Chondrocyte (in vitro differentiated cells): ENCODE data around the gene TMEM255B. TPM values are rescaled to one million over a fixed set of nuclear protein-coding genes. Genes with fewer than 3 reads are reported as not detected.

Experiments used
- DNase-seq: peaks from one replicate; pipeline ENCODE4 v3.0.0; 2021; ENCODE audit warnings: mixed read lengths, low spot score
- H3K27ac Mint-ChIP-seq: one replicate; pipeline ENCODE4 v1.8.0; 2021; ENCODE audit warnings: mild to moderate bottlenecking, moderate library complexity, mixed read lengths; ENCODE audit not compliant: unreplicated experiment
- H3K27me3 Mint-ChIP-seq: 2 replicates; pipeline ENCODE4 v1.8.0; 2021; ENCODE audit warnings: low read depth, mixed read lengths
- H3K36me3 Mint-ChIP-seq: 2 replicates; pipeline ENCODE4 v1.8.0; 2021; ENCODE audit warnings: low read depth, mixed read lengths
- H3K4me1 Mint-ChIP-seq: 2 replicates; pipeline ENCODE4 v1.8.0; 2021; ENCODE audit warnings: low read depth, mild to moderate bottlenecking, mixed read lengths
- H3K4me3 Mint-ChIP-seq: one replicate; pipeline ENCODE4 v1.8.0; 2021; ENCODE audit warnings: mild to moderate bottlenecking, moderate library complexity, mixed read lengths; ENCODE audit not compliant: unreplicated experiment
- H3K9me3 Mint-ChIP-seq: 2 replicates; pipeline ENCODE4 v1.8.0; 2021; ENCODE audit warnings: low read depth, mixed read lengths
- CTCF ChIP-seq: fragments of 200-600 bp; sonication (generic); IDR thresholded peaks from 2 replicates; pipeline ENCODE4 v1.5.0; 2021; ENCODE audit warnings: antibody characterized with exemption, mild to moderate bottlenecking, moderate library complexity
- total RNA-seq: library from RNA; stranded (reverse); gene quantifications from 3 replicates; pipeline ENCODE4 v1.2.1, GENCODE V29; 2021

Gene TMEM255B
- total RNA-seq, 1 donor from 2014 or later: 5.2 TPM

GRCh38 chr13:113849981-113850721 is 91.1 kb downstream of the TMEM255B start:
- no peak for DNase-seq
- TF ChIP-seq CTCF: no peak
- H3K27me3 Mint-ChIP-seq: no peaks in the 10 kb centered on the region
- no peaks in the 10 kb centered on the region for H3K9me3 Mint-ChIP-seq
- H3K36me3 Mint-ChIP-seq: peaks cover 3% of the 10 kb centered on the region
- H3K4me3 Mint-ChIP-seq: no peak overlapping the region
- H3K4me1 Mint-ChIP-seq: peaks cover 30% of the 10 kb centered on the region
- H3K27ac Mint-ChIP-seq: no peak overlapping the region

- no peaks in the 10 kb centered on the region for H3K9me3 Mint-ChIP-seq
- no peak for DNase-seq
- no peak overlapping the region for H3K4me3 Mint-ChIP-seq
- peaks cover 26% of the 10 kb centered on the region for H3K4me1 Mint-ChIP-seq
- no peaks in the 10 kb centered on the region for H3K36me3 Mint-ChIP-seq
- no peak for TF ChIP-seq CTCF
- no peak overlapping the region for H3K27ac Mint-ChIP-seq
- no peaks in the 10 kb centered on the region for H3K27me3 Mint-ChIP-seq
Observed at GRCh38 chr13:113850722-113851479, 91.9 kb downstream of the TMEM255B start.

GRCh38 chr13:113851480-113851803 is 92.4 kb downstream of the TMEM255B start:
- H3K4me1 Mint-ChIP-seq: peaks cover 31% of the 10 kb centered on the region
- no peaks in the 10 kb centered on the region for H3K9me3 Mint-ChIP-seq
- no peak overlapping the region for H3K27ac Mint-ChIP-seq
- no peaks in the 10 kb centered on the region for H3K27me3 Mint-ChIP-seq
- H3K36me3 Mint-ChIP-seq: no peaks in the 10 kb centered on the region
- no peak for TF ChIP-seq CTCF
- H3K4me3 Mint-ChIP-seq: no peak overlapping the region
- DNase-seq: no peak

DNA sequence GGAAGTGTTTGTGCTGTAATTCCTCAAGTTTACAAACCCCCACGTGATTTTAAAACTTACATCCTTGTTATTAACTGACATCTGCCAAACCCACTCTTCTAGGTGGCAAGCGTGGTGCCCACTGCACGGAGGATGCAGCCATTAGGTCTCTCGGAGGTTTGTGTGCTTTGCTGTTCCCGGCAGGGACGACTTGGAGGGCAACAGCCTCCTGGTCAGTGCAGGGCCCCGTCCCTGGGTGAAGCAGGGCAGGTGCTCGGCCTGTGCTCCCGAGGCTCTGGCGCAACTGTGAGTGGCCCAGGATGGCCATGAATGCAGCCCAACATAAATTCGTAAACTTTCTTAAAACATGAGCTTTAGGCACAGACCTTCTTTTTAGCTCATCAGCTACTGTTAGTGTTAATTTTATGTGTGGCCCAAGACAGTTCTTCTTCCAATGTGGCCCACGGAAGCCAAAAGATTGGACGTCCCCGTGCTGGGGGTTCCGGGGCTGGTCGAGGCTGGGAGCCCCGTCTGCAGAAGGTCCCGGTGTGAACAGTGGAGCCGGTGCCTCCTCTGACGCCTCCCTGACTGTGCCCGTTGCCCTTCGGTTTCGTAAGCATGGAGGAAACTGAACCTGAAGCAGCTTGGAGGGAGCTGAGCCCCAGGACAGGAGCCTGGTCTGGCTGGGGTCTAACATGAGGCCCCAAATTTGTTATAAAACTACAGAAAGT is 93.0 kb downstream of the TMEM255B start:
- Mint-ChIP-seq H3K27ac (no peak overlapping the region), H3K4me3 (no peak overlapping the region), H3K4me1 (peaks cover 37% of the 10 kb centered on the region), H3K9me3 (no peaks in the 10 kb centered on the region), H3K27me3 (no peaks in the 10 kb centered on the region), H3K36me3 (no peaks in the 10 kb centered on the region)
- peak; percentile 68 for DNase-seq
- no peak for TF ChIP-seq CTCF
